Heart right ventricle (tissue), 16 donors: ENCODE results near the gene CNTN4. TPM values are rescaled to one million over a fixed set of nuclear protein-coding genes. Genes with fewer than 3 reads are reported as not detected.
A peak's percentile ranks its signal among the peaks of the same experiment; 100 is the strongest.

Source experiments
- ATAC-seq, 8 donors: fragments of 200-7000 bp; cut with Tn5 transposase; one replicate each; pipeline ENCODE4 v1.9.1; 2020; ENCODE audit warnings: mild to moderate bottlenecking in 8 of 8, moderate library complexity in 8 of 8, moderate number of reproducible peaks in 1 of 8
- DNase-seq, 2 donors: peaks; one replicate each; pipeline ENCODE4 v3.0.0-alpha.2; 2020
- H3K27ac ChIP-seq, 10 donors: fragments of 200-600 bp; sonication (generic) in 2 of 10; one replicate each; pipeline versions ENCODE4 v1.5.0 to v1.8.0; 2020 to 2022; ENCODE audit warnings: mild to moderate bottlenecking in 3 of 10
- H3K27me3 ChIP-seq, 7 donors: fragments of 200-600 bp; one replicate each; pipeline ENCODE4 v1.8.0; 2021 to 2022; ENCODE audit warnings: mild to moderate bottlenecking in 2 of 7
- H3K36me3 ChIP-seq, 9 donors: fragments of 200-600 bp; sonication (generic) in 1 of 9; one replicate each; pipeline versions ENCODE4 v1.5.0 to v1.8.0; 2020 to 2022; ENCODE audit warnings: mild to moderate bottlenecking in 2 of 9
- H3K4me1 ChIP-seq, 9 donors: fragments of 200-600 bp; sonication (generic) in 1 of 9; one replicate each; pipeline versions ENCODE4 v1.5.0 to v1.8.0; 2020 to 2022; ENCODE audit warnings: mild to moderate bottlenecking in 4 of 9
- H3K4me3 ChIP-seq, 10 donors: fragments of 200-600 bp; sonication (generic) in 2 of 10; one replicate each; pipeline versions ENCODE4 v1.5.0 to v1.8.0; 2020 to 2022; ENCODE audit warnings: mild to moderate bottlenecking in 7 of 10, moderate library complexity in 2 of 10
- H3K9me3 ChIP-seq, 11 donors: fragments of 200-600 bp in 10 of 11; sonication (generic) in 2 of 11; one replicate each; pipeline versions ENCODE4 v1.5.0 to v1.8.0; 2013 to 2022; ENCODE audit warnings: mild to moderate bottlenecking in 2 of 11, control low read depth in 1 of 11, moderate library complexity in 1 of 11
- WGBS, 2 donors: extraction: QIAGEN DNeasy Blood & Tissue Kit; methylation state at CpG; one replicate each; pipeline ENCODE4 v1.1.7; 2013; ENCODE audit warnings: inconsistent platforms in 1 of 2; 5-methylcytosine and 5-hydroxymethylcytosine counted together
- intact Hi-C, 10 donors: fragments of 100-400 bp; cut with DNase I; formaldehyde crosslinking; loops; one replicate each; pipeline versions ENCODE4 v1.11.1 to v1.14.2; 2022
- polyA plus RNA-seq, 2 donors: library from polyadenylated mRNA; stranded (reverse); fragments of 200-250 nt; gene quantifications; one replicate each; pipeline ENCODE4 v1.2.3, GENCODE V29; 2013
- total RNA-seq, 10 donors: library from RNA; stranded (reverse); fragmentation: NEBNext Ultra II Directional in 3 of 10; extraction: Animal tissue kit (Norgen Biotek cat#: 25700) in 3 of 10; gene quantifications; one replicate each; pipeline versions ENCODE4 v1.2.1 to v1.2.4, GENCODE V29; 2021 to 2023
- TF ChIP-seq, protein P1 (sequence below), 9 donors: fragments of 200-600 bp; sonication (generic) in 2 of 9; IDR thresholded peaks; one replicate each; pipeline versions ENCODE4 v1.5.0 to v1.8.0; 2021 to 2022; ENCODE audit warnings: antibody characterized with exemption in 9 of 9, mild to moderate bottlenecking in 5 of 9, moderate library complexity in 1 of 9
- donor health status: Arrhythmogenic right ventricular cardiomyopathy.
- donor health status: ischemic (EF 13 %, LVEDD 7.1; RV severe dilation, severe dysfunction).
- donor health status: healthy with polysubstance abuse.
- donor health status: DM: no; HTN: yes; CAD: no.
- donor health status: DM: no; HTN: no; CAD: no.
- donor health status: ischemic (EF 25% LVEDD 6.9; RV normal size, moderate dysfunction).
- donor health status: ischemic (EF 25% LVEDD 5.7; RV mildly dilated, moderate dysfunction).
- donor health status: healthy.
- donor health status: DM: yes; HTN: yes; CAD: no.
- donor health status: Ischemic cardiomyopathy.
- donor health status: ischemic (EF 35%, LVEDD 5.7; RV mildly dilated, moderate dysfunction).
- donor health status: nonischemic (EF 11% LVEDD 7.7; RV severe dilation, severe dysfunction).
- donor health status: DM: yes; HTN: yes; CAD: no.
- donor health status: PGD.
- donor health status: ischemic (EF 29% LVEDD 5.4; RV normal size, mild dysfunction).
- donor health status: nonischemic (EF 23%, LVEDD 6.1; RV moderate dilation, normal function).

CNTN4 gene
- total and polyA plus RNA-seq, 12 donors = 0.48 to 4.7 (median 2.5) TPM

DNA sequence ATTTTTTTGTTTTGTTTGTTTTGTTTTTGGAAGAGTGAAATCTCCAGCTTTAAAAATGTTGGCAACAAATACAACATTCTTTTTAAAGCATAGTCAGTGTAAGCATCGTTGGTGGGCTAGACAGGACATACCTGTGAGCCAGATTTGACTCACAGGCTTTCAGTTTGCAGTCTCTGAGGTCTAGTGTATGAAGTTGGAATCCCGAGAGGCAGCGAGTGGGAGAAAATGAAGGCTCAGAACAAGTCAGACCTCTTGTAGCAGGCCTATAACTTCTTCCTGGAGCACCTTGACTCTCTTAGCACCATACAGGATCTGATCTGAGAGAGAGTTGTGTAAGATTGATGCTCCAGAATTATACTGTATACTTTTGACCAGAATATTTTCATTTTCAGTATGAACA is 60.2 kb downstream of the CNTN4 start:
- H3K9me3 ChIP-seq = no peaks in the 10 kb centered on the region
- WGBS, 2 donors = 65 to 76% methylated on average over 3 of the region's 3 CpGs
- H3K36me3 ChIP-seq = no peaks in the 10 kb centered on the region
- DNase-seq (no peak), ATAC-seq (no peak)
- peaks cover 0 to 13% (median 0%) of the 10 kb centered on the region in 7 donors for H3K27me3 ChIP-seq
- no peaks in the 10 kb centered on the region for H3K4me1 ChIP-seq
- no peak overlapping the region for H3K27ac ChIP-seq
- H3K4me3 ChIP-seq = no peak overlapping the region
- TF ChIP-seq, protein P1, sequence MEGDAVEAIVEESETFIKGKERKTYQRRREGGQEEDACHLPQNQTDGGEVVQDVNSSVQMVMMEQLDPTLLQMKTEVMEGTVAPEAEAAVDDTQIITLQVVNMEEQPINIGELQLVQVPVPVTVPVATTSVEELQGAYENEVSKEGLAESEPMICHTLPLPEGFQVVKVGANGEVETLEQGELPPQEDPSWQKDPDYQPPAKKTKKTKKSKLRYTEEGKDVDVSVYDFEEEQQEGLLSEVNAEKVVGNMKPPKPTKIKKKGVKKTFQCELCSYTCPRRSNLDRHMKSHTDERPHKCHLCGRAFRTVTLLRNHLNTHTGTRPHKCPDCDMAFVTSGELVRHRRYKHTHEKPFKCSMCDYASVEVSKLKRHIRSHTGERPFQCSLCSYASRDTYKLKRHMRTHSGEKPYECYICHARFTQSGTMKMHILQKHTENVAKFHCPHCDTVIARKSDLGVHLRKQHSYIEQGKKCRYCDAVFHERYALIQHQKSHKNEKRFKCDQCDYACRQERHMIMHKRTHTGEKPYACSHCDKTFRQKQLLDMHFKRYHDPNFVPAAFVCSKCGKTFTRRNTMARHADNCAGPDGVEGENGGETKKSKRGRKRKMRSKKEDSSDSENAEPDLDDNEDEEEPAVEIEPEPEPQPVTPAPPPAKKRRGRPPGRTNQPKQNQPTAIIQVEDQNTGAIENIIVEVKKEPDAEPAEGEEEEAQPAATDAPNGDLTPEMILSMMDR (IDR thresholded peaks at IDR 0.05) = no peak
- intact Hi-C loops = no loop called here

DNA sequence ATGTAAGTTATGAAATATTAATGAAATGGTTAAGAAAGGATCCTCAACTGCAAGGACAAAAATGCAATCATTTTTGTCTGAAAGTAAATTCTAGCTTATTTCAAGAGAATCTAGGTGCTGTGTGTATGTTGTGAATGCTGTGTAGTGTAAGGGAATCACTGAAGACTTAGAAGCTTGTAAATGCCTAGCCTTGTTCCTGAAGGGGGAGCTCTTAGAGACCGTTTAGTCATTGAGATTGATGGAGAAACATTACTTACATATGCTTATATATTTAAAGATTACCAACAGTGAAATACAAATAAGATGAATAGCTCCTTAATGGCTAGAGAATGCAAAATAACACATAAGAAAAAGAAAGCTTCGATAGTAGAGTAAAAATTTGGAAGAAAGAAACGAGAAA is 67.9 kb downstream of the CNTN4 start:
- Histone ChIP-seq H3K4me3 (no peak overlapping the region), H3K9me3 (no peaks in the 10 kb centered on the region), H3K27ac (no peak overlapping the region), H3K36me3 (no peaks in the 10 kb centered on the region), H3K27me3 (no peaks in the 10 kb centered on the region), H3K4me1 (no peaks in the 10 kb centered on the region)
- DNase-seq (no peak), ATAC-seq (no peak)
- intact Hi-C loops = no loop called here
- WGBS, 2 donors = 35 to 43% methylated on average over 3 of the region's 3 CpGs
- TF ChIP-seq, protein P1 (IDR thresholded peaks at IDR 0.05) = peak in 6 of 9 donors; percentile 7 to 30 (median 14)

DNA sequence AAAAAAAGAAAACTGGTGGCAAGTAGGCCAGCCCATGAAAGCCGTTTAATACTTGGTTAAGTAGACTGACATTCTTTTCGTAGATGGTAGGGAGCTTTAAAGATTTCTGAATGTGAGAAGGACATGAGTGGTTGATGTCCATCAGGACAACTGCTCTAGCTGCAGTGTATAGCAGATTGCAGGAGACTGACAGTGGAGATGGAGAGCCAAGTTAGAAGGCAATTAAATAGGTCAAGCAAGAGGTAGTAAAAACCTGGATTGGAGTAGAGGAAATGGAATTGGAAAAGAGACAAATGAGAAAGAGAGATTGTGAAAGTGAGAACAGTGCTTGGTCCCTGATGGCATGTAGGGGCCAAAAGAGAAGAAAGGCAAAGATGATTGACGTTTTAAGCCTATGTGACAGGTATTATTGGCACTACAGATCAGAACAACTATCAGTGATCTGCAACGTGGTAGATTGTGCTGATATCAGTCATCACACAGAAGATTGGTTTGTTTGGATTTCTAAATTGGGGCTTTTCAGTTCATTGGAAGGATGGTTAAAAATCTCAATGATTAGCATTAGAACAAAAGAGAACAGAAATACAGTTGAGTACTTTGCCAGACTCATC is 74.0 kb downstream of the CNTN4 start:
- 73 to 84% methylated on average over 4 of the region's 4 CpGs for WGBS, 2 donors
- Histone ChIP-seq H3K4me1 (no peaks in the 10 kb centered on the region), H3K9me3 (peaks cover 0 to 26% (median 0%) of the 10 kb centered on the region in 11 donors), H3K36me3 (no peaks in the 10 kb centered on the region), H3K4me3 (no peak overlapping the region), H3K27ac (no peak overlapping the region), H3K27me3 (no peaks in the 10 kb centered on the region)
- TF ChIP-seq, protein P1 (IDR thresholded peaks at IDR 0.05) = no peak
- ATAC-seq (no peak), DNase-seq (no peak)
- intact Hi-C loops = no loop called here

DNA sequence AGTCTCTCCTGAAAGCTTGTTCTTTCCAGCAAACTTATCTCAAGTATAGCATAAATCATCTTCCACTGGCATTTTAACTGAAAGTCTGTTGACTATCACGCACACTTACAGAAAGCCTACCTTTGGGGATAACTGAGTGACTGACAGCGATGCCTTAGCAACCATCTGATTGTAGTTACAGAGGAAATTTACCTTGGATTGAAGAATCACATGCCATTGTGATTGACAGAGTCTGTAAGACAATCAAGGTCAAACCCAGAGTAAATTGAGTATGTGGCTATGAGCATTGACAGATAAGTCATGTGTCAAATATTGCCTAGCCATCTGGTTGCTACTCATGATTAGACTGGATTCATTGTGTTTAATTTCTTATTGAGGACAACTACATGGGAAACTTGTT is 82.0 kb downstream of the CNTN4 start:
- ATAC-seq (no peak), DNase-seq (no peak)
- TF ChIP-seq, protein P1 (IDR thresholded peaks at IDR 0.05) = no peak
- H3K27ac ChIP-seq = no peak overlapping the region
- H3K36me3 ChIP-seq = no peaks in the 10 kb centered on the region
- no peaks in the 10 kb centered on the region for H3K4me1 ChIP-seq
- H3K9me3 ChIP-seq = peaks cover 0 to 5% (median 0%) of the 10 kb centered on the region in 11 donors
- intact Hi-C loops = no loop called here
- no peaks in the 10 kb centered on the region for H3K27me3 ChIP-seq
- H3K4me3 ChIP-seq = no peak overlapping the region
- WGBS, 2 donors = 82% methylated on average over 2 of the region's 2 CpGs
